GM19238 (cell line): ENCODE measurements around the gene CKAP2.
A peak's percentile ranks its signal among the peaks of the same experiment; 100 is the strongest.
"Not testable (repeated sequence)": the region's sequence is repeated elsewhere in the genome, so short reads cannot be mapped to it uniquely, and the experiment has no call there.

Experiments
- DNase-seq: peaks from one replicate; pipeline ENCODE4 v3.0.0; 2011; ENCODE audit warnings: low spot score; ENCODE audit not compliant: insufficient read length

The CKAP2 gene, protein sequence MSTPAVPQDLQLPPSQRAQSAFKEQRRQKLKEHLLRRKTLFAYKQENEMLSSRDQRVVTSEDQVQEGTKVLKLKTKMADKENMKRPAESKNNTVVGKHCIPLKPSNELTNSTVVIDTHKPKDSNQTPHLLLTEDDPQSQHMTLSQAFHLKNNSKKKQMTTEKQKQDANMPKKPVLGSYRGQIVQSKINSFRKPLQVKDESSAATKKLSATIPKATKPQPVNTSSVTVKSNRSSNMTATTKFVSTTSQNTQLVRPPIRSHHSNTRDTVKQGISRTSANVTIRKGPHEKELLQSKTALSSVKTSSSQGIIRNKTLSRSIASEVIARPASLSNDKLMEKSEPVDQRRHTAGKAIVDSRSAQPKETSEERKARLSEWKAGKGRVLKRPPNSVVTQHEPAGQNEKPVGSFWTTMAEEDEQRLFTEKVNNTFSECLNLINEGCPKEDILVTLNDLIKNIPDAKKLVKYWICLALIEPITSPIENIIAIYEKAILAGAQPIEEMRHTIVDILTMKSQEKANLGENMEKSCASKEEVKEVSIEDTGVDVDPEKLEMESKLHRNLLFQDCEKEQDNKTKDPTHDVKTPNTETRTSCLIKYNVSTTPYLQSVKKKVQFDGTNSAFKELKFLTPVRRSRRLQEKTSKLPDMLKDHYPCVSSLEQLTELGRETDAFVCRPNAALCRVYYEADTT

DNA sequence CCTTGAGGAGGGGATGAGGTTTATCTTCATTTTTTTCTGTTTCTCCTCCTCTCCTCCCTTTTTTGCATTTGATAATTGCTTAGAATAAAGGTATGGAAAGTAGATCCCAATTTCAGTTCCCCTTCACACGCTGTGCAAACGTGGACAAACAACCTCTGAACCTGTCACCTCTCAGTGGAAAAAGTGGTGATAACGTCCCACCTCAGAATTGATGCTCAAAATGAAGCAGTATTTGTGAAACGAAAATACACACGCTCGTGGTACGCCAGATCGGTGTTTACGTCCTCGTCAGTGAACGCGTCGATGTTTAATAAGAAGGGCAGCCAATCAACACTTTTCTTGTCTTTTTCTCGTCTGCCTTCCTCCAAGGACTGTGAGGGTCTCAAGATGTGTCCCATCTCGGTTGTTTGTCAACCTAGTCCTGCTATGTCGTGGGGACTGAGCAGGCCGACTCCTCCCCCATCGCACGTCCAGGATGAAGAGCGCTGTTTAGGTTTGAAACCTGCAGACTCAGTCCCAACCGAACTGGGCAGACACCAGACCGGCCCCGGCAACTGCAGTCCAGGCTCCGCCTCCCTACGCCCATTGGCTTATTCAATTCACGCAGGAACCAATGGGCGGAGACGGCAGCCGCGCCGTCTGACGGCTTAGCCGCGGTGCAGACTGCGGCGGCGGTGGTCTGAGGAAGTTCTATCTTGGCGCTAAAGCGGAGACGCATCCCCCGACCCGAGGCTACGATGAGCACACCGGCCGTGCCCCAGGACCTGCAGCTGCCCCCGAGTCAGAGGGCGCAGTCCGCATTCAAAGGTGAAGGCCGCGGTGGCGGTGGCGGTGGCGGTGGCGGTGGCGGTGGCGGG is at the start of gene CKAP2:
CKAP2 (plus strand) TSS at position 659 of the 857 bp plus-strand sequence; CDS start at position 738, 79 bp downstream.
- DNase-seq = peak; percentile 84

DNA sequence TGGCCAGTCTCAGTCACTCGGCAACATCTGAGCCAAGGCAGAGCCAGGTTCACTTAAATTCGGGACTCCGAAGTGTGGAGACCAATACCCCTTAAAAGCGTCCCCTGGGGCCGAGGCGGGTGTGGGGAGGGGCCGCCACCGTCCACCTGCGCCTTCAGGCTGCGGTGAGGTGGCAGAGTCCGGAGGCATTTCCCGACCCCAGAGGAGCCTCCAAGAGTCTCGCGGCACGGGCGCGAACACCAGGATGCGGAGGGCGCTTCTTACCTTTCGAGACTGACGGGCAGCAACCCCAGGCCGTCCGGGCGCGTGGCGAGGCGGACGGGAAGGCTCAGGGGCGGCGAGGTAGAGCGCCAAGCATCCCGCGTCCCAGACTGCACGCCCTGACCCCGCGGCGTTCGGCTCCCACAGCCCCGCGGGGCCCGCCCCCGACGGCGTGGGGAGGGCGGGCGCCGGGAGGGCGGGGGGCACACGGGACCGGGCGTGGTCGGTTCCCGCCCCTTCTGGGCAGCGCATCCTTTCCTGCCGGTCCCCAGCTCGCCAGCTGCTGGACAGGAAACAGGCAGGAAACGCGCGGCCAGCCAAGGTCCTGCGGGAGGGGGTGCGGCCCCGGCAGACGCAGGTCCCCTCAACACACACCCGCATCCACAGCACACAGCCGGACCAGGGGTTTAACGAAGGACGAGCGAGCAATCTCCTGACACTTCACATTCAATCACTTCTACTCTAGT is 49.3 kb upstream of the CKAP2 start, which contains the start of gene THSD1:
THSD1 (minus strand) TSS at position 406 of the 728 bp plus-strand sequence. CDS start 3,572 bp downstream, outside the sequence.
- peak; percentile 13 for DNase-seq

DNA sequence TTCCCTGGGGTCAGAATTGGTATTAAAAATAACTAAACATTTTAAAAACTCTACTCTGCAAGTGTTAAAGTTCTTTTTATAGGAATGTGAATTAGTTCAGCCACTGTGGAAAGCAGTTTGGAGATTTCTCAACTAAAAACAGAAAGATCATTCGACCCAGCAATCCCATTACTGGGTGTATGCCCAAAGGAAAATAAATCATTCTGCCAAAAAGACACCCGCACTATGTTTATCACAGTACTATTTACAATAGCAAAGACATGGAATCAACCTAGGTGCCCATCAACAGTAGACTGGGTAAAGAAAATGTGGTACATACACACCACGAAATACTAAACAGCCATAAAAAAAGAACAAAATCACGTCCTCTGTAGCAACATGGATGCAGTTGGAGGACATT is 48.6 kb upstream of the CKAP2 start:
- no peak for DNase-seq

DNA sequence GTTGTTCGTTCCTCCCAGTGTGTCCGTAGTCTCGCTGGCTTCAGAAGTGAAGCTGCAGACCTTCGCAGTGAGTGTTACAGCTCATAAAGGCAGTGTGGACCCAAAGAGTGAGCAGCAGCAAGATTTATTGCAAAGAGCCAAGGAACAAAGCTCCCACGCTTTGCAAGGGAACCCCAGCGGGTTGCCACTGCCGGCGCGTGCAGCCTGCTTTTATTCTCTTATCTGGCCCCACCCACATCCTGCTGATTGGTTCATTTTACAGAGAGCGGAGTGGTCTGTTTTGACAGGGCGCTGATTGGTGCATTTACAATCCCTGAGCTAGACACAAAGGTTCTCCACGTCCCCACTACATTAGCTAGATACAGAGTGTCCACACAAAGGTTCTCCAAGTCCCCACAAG is 47.8 kb upstream of the CKAP2 start:
- not testable (repeated sequence) for DNase-seq

DNA sequence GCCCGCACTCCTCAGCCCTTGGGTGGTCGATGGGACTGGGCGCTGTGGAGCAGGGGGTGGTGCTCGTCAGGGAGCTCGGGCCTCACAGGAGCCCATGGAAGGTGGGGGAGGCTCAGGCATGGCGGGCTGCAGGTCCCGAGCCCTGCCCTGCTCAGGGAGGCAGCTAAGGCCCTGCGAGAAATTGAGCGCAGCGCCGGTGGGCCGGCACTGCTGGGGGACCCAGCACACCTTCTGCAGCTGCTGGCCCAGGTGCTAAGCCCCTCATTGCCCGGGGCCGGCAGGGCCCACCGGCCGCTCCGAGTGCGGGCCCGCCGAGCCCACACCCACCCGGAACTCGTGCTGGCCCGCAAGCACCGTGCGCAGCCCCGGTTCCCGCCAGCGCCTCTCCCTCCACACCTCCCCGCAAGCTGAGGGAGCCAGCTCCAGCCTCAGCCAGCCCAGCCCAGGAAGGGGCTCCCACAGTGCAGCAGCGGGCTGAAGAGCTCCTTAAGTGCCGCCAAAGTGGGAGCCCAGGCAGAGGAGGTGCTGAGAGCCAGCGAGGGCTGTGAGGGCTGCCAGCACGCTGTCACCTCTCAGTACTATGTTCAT is 47.1 kb upstream of the CKAP2 start:
- not testable (repeated sequence) for DNase-seq

DNA sequence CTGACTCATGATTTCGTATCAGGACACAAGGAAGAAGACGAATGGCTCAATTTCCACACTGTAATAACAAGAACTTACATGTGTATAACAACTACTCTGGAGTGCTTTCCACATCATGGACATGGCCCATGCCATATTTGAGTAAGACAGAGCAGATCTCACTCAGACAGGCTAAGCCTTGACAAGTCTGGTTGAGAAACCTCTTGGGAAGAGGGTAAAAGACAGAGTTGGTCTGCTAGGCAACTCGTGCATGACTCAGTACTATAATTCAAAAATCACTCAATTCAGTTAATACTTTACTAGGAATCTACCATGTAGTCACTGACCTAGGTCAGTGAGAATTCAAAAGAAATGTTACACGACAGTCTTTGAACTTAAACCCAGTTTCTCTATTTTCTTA is 43.6 kb upstream of the CKAP2 start:
- DNase-seq = peak; percentile 16

DNA sequence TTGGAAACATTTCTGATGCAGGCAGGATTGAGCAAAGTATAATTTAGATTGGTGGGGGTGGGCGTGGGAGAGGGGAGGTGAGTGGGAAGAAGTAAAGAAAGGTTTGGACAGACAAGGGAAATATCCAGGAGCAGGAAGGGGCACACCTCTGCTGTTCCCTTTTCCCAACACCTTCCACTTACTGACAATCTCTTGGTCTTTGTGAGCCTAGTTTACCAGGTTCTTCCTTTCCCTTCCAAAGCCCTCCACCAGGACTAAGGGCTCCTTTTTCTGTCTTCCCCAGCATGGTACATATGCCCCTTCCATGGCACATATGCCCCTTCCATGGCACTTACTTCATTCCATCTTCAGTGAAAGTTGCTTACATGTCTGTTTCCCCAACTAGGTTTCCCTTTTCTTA is 43.1 kb upstream of the CKAP2 start:
- DNase-seq = no peak

DNA sequence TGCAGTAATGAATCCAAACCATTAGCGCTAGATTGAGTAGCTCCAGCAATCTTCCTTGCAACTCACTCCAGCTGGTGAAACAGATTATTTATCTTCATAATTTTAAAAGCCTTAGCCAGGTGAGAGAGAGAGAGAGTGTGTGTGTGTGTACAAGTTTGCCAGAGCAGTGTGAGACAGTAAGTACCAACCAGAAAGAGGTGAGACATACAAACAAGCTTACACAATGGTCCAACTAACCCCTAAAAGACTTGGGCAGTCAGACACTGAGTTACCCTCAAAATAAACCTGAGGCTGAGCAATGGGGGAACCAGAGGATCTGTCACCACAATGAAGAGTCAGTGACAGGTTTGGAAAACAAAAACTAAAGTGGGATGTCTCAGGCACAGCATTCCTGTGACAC is 41.2 kb upstream of the CKAP2 start:
- no peak for DNase-seq

DNA sequence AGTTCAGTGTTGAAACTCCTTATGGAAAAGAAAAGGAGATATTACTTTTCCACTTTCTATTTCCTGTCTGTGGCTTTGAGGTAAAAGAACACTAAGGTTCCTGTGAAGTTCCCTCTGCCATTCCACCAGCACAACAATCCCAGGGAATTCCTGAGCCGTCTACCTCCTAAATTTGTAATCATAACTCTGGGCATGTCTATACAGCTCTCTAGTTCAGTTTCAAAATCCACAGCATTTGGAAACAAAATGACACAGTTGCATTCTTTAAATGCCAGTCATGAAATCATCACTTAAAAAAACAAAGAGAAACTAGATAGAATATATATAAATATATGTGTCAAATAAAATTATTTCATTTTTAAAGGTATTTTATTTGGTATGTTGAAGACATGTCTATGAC is 40.3 kb upstream of the CKAP2 start:
- no peak for DNase-seq

DNA sequence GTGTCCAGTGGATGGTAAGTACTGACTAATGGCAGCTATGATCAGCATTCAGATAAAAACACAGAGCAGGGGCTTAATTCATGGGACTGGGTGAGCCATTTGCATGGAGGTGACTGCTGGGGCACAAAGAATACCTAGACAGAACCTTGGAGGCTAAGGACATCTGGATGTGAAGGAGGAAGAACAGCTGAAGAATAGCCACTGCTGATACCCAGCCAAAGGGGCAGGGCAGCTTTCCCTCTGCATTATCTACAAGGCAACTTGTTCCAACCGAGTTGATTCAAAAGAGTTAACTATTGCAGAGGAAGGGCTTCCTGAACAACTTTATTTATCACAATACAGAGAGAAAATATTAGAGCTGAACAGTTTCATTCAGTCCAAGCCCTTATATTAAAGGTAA is 36.2 kb upstream of the CKAP2 start:
- DNase-seq = no peak

DNA sequence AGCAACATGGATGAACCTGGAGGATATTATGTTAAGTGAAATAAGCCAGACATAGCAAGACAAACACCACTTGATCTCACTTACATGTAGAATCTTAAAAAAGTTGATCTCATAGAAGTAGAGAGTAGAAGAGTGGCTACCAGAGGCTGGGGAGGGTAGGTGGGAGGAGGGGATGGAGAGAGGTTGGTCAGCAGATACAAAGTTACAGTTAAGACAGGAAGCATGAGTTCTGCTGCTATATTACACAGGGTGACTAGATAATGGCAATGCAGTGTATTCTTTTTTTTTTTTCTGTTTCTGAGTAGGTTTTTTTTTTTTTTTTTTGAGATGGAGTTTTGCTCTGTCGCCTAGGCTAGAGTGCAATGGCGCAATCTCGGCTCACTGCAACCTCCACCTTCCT is 34.1 kb upstream of the CKAP2 start:
- DNase-seq = no peak

DNA sequence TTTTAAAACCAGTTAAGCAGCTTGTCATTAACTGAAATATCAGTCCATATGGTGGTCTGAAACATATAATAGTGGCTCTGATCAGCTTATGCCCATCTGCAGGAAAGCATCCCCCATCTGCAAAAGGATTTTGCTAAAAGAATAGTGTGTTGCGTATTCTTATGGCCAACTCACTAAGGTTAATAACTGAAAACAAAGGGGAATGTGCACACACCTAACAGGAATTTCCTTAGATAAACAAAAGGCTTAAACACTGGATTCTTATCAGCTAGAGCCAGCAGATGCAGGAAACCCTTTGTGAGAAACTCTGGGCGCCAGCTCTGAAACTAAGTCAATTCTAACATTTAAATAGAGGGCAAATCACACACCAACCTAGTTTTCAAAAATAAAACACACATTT is 27.0 kb upstream of the CKAP2 start:
- no peak for DNase-seq

DNA sequence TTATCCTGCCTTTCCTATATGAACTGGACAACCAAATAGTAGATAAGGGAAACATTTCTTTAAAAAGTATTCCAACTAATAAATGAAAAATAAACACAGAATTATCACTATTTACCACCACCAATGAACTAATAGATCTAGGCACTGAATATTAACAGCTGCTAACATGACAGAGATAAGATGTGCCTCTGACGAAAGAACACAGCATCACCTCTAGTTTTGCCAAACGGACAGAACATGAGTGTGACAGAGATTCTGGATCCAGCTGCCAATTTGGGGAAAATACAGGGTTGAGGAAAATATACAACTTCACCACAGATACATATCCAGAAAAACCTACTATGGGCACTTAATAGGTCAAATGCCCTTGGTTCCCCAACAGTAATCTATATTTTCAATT is 22.8 kb upstream of the CKAP2 start:
- no peak for DNase-seq

DNA sequence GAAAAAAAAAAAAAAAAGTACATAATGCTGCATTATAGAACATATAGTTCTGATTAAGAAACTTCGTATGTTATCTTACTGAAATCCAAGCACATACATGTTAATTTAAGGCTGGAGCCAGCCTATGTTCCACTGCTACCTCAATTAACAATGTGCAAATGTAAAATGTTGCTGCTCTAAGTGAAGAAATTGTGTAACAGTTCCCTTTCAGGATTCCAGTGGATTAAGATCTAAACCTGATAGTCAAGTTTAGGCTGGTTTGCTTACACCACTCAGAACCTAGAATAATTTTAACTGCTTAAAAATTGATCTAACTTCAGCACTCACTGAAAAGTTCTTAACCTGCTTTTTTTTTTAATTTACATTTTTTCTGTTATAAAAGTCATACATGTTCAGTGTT is 9.0 kb upstream of the CKAP2 start:
- no peak for DNase-seq

DNA sequence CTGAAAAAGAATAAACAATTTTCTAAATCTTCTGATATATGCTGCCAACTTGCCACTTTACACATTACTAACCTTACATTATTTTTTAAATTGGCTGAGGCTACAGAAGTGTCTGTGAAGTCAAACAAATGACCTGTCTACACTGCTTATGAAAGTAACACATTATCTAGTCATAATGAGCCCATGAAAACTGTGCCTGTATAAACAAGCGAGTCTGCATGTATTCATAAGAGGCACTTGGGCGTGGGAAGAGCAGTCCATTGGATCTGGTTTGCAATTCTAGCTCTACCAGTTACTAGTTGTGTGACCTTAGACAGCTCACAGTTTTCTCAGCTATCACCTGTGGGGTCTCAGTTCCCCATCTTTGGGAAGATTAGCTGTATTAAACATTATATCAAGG is 7.9 kb upstream of the CKAP2 start:
- no peak for DNase-seq

DNA sequence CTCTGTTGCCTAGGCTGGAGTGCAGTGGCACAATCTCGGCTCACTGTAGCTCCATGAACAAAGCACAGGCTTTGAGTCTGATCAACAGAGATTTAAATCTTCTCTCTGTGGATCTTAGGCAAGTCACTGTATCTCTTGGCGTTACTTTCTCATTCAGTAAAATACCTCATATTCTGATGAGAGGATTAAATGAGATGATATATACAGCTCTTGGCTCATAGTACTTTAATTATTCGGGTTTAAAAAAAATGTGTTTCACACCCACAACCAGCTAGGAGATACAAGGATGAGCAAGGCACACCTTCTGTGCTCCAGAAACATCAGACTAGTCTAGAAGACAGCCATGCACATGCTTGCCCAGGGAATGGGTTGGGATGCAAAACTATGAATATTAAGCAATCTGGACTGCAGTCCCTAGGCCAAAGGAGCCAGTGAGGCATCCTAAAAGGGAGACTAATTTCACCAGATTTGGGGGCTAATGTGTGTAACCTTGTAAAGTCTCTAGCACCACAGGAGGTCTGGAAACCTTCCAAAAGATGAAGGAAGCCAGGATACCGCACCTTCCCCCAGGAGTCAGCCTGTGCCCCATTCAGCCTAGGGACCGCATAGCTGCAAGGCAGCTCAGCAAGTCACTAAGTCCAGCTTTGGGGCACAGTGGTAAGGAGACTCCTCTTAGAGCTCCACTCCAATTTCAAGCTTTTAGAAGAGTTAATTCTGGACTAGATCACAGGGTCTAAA is 7.3 kb upstream of the CKAP2 start:
- no peak for DNase-seq

DNA sequence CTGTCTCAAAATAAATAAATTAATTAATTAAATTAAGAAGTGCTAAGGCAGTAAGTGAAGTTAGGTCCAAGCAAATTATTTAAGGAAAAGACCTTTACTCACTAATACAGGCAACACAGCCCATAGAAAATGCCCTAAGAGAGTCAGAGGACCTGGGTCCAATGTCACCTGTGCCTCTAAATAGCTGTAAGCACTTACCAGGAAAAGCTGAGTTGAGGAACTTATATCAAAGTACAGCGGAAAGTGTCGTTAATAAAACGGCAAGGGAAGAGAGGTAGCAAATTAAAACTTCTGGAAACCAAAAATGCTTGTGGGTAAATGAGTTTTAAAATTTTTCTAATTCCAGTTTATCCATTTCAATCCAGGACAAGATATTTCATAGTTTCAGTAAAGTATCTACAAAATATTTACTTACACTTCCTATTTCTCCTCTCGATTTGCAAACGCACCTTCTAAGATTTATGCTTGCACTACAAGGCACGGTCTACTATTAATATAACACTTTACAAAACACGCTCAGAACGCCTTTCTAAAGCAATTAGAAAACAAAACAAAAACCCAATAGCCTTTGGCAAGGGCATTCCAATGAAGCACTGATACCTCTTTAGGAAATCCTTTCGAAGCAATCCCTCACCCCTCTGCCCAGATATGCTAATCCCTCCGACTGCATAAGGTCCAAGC is 5.8 kb upstream of the CKAP2 start:
- no peak for DNase-seq

DNA sequence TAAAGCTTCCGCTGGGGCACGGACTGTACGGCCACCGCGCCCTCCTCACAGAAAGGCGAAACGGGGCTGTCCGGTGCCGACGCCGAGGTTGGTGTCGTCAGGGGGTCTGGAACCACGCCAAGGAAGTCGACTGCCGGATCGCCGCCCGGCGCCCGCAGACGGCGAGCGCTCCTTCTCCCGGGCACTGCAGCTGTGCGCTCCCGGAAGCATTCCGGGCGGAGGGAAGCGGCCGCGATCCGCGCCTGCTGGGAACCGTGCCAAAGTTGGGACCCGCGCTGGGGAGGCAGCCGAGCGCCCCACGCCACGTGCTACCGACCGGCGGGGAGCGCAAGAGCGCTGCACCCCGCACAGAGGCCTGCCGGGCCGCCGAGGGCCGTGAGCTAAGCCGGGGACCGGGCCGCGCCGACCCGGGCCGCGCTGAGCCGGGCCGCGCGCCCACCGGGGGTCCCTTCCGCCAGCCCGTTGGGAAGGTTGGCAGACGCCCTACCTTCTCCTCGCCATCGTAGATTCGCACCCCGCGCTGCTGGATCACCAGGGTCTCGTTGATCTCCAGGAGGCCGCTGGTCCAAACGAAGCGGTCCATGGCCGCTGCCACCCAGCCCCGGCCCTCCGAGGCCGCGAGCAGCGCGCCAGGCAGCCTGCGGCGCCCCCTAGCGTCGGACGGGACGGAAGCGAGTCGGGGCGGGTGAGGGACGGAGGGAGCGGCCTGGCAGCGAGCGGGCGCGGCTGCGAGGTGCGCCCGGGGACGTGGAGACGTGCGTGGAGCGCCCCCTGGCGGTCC is 5.1 kb upstream of the CKAP2 start, which contains the start of gene VPS36:
VPS36 (minus strand) TSS at position 623 of the 781 bp plus-strand sequence; CDS start at position 583, 40 bp downstream.
- DNase-seq = peak; percentile 83

DNA sequence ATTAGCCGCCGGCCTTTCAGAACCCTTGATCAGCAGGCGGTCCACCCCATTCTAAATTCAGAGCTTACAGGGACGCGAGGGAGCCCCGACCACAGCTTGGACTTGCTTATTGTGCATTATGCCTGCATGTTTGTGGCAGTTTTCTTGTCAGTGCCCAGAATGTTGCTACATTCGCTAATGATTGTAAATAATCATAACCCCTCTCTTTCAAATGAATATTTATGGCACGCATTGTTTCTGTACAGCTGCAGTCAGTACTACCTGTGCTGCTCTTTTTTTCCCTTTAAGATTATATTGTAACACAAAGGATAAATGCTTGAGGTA is 4.5 kb upstream of the CKAP2 start:
- DNase-seq = no peak
